K562 (cell line): ENCODE results near the gene NTPCR.

Experiments
- ATF2 ChIP-seq: sonication (generic); formaldehyde crosslinking; IDR thresholded peaks from 2 replicates; pipeline ENCODE4 v1.8.1; 2022; ENCODE audit warnings: missing genetic modification reagents
- CBX8 ChIP-seq: fragments of 200-600 bp; sonication (generic); IDR thresholded peaks from 2 replicates; pipeline ENCODE4 v1.6.1; 2012; ENCODE audit warnings: borderline replicate concordance, mixed run types, low read depth, mild to moderate bottlenecking, moderate library complexity, mixed read lengths, low read length, control low read depth, inconsistent platforms; ENCODE audit not compliant: poor library complexity, severe bottlenecking; ENCODE audit errors: extremely low read depth
- CHD2 ChIP-seq: IDR thresholded peaks from 2 replicates; pipeline ENCODE4 v1.6.1; 2011; ENCODE audit warnings: low read depth, low read length
- CTCF ChIP-seq, 3 experiments: IDR thresholded peaks in 2 of 3; conservative IDR thresholded peaks in 1 of 3; 2 replicates each; pipeline ENCODE4 v1.5.1; 2011 to 2012; ENCODE audit warnings: low read length in 3 of 3, mild to moderate bottlenecking in 3 of 3, control low read depth in 2 of 3, improper control_type of control experiment in 1 of 3, inconsistent platforms in 1 of 3, low read depth in 1 of 3, mixed read lengths in 1 of 3, moderate library complexity in 1 of 3; ENCODE audit not compliant: insufficient read depth in 2 of 3
- EZH2 ChIP-seq: IDR thresholded peaks from 2 replicates; pipeline ENCODE4 v1.6.1; 2012; ENCODE audit warnings: low read depth, mild to moderate bottlenecking, inconsistent platforms, low read length, borderline replicate concordance
- MEF2D ChIP-seq: conservative IDR thresholded peaks from 2 replicates; pipeline ENCODE4 v1.6.1; 2016; ENCODE audit warnings: low read depth, missing genetic modification characterization, missing compliant biosample characterization
- SMAD3 ChIP-seq: fragments of 450-650 bp; formaldehyde crosslinking; conservative IDR thresholded peaks from 2 replicates; pipeline ENCODE4 v1.4.0; 2020; ENCODE audit warnings: mild to moderate bottlenecking
- SPI1 ChIP-seq: IDR thresholded peaks from 2 replicates; pipeline ENCODE4 v1.6.1; 2011; ENCODE audit warnings: low read depth, low read length, control low read depth, borderline replicate concordance
- U2AF1 ChIP-seq: fragments of 200-400 bp; formaldehyde crosslinking; optimal IDR thresholded peaks from 2 replicates; pipeline ENCODE3; 2017; ENCODE audit warnings: mild to moderate bottlenecking, low read depth, low read length, moderate library complexity
- USF2 ChIP-seq: sonication (generic); formaldehyde crosslinking; IDR thresholded peaks from 2 replicates; pipeline ENCODE4 v1.5.0; 2020; ENCODE audit warnings: missing genetic modification reagents
- ZNF764 ChIP-seq: fragments of 250-450 bp; sonication (Bioruptor Pico); IDR thresholded peaks from 2 replicates; pipeline ENCODE4 v1.4.0; 2020; ENCODE audit warnings: low read depth, mild to moderate bottlenecking, moderate library complexity

GRCh38 chr1:232996143-232996542 lies 45.7 kb downstream of the NTPCR start:
- TF ChIP-seq ZNF764 (CRISPR knock-in tag) (no peak), SMAD3 (CRISPR knock-in tag) (no peak), EZH2 (no peak), ATF2 (no peak), CHD2 (no peak), CBX8 (no peak), U2AF1 (no peak), SPI1 (no peak), USF2 (CRISPR knock-in tag) (no peak), MEF2D (tag) (no peak), CTCF (IDR thresholded peaks at IDR 0.05 in 2 of 3, conservative IDR thresholded peaks at IDR 0.05 in 1 of 3; ENCODE audit: insufficient read depth in 2 of 3, low read depth in 1 of 3, low read length in 3 of 3) (no peak)
